H1 (cell line): ENCODE measurements around the gene ZNF677. TPM values are rescaled to one million over a fixed set of nuclear protein-coding genes. Genes with fewer than 3 reads are reported as not detected.

Experiments
- CTCF ChIA-PET: fragments of 300-600 bp; sonication (Branson Sonifier 250); formaldehyde crosslinking; loops from one replicate; lab custom pipeline; 2021; ENCODE audit not compliant: partially characterized antibody; lab: Charles Lee
- POLR2A ChIA-PET: fragments of 300-600 bp; sonication (Branson Sonifier 250); formaldehyde crosslinking; loops from one replicate; lab custom pipeline; 2021; ENCODE audit warnings: inconsistent platforms; ENCODE audit not compliant: partially characterized antibody; lab: Charles Lee
- DNase-seq, 2 experiments: peaks; one replicate each; pipeline versions ENCODE4 v3.0.0 to v3.0.0-alpha.2; 2010 to 2022; ENCODE audit warnings: low spot score in 2 of 2, low read depth in 1 of 2, mixed read lengths in 1 of 2
- FAIRE-seq: peaks from 2 replicates; lab custom pipeline; 2011; peaks lifted over from hg19 to GRCh38; lab: Jason Lieb, UNC
- H2AFZ ChIP-seq: 2 replicates; pipeline ENCODE4 v1.8.1; 2012; ENCODE audit warnings: low read length, inconsistent platforms
- H2AK5ac ChIP-seq: 2 replicates; pipeline ENCODE4 v1.6.1; 2013; ENCODE audit warnings: low read depth, low read length
- H2BK120ac ChIP-seq: replicated peaks from 2 replicates; pipeline ENCODE3; 2013; ENCODE audit warnings: low read depth, low read length, inconsistent platforms
- H2BK12ac ChIP-seq: 2 replicates; pipeline ENCODE4 v1.6.1; 2013; ENCODE audit warnings: low read depth, low read length
- H2BK15ac ChIP-seq: 2 replicates; pipeline ENCODE4 v1.6.1; 2013; ENCODE audit warnings: low read length
- H2BK20ac ChIP-seq: 2 replicates; pipeline ENCODE4 v1.6.1; 2013; ENCODE audit warnings: low read length
- H2BK5ac ChIP-seq: 2 replicates; pipeline ENCODE4 v1.6.1; 2013; ENCODE audit warnings: low read depth, low read length
- H3K14ac ChIP-seq: 2 replicates; pipeline ENCODE4 v1.6.1; 2013; ENCODE audit warnings: inconsistent platforms; ENCODE audit not compliant: insufficient read length
- H3K18ac ChIP-seq: 2 replicates; pipeline ENCODE4 v1.6.1; 2013; ENCODE audit warnings: low read length; ENCODE audit errors: extremely low read depth
- H3K23ac ChIP-seq: 2 replicates; pipeline ENCODE4 v1.6.1; 2013; ENCODE audit warnings: inconsistent platforms; ENCODE audit not compliant: insufficient read length
- H3K23me2 ChIP-seq: 2 replicates; pipeline ENCODE4 v1.6.1; 2013; ENCODE audit warnings: low read depth, low read length
- H3K27ac ChIP-seq: 2 replicates; pipeline ENCODE4 v1.6.1; 2011; ENCODE audit warnings: low read depth, low read length, inconsistent platforms
- H3K27me3 ChIP-seq, 4 experiments: replicated peaks in 1 of 4; 1 replicate in 1 of 4; 2 replicates in 3 of 4; pipeline versions ENCODE4 v1.6.1 to v1.8.1; 2011 to 2013; ENCODE audit warnings: low read length in 3 of 4, mild to moderate bottlenecking in 3 of 4, inconsistent platforms in 2 of 4, mixed read lengths in 2 of 4, moderate library complexity in 1 of 4; ENCODE audit not compliant: control insufficient read depth in 3 of 4, insufficient read depth in 3 of 4; ENCODE audit errors: extremely low read depth in 1 of 4
- H3K36me3 ChIP-seq, 4 experiments: 2 replicates each; pipeline versions ENCODE4 v1.6.1 to v1.8.1; 2011 to 2013; ENCODE audit warnings: mild to moderate bottlenecking in 4 of 4, low read length in 3 of 4, moderate library complexity in 2 of 4, control low read depth in 1 of 4, inconsistent platforms in 1 of 4; ENCODE audit not compliant: insufficient read depth in 4 of 4, control insufficient read depth in 2 of 4
- H3K4ac ChIP-seq: replicated peaks from 2 replicates; pipeline ENCODE3; 2013; ENCODE audit warnings: low read length, low read depth, mixed read lengths, inconsistent platforms; ENCODE audit not compliant: insufficient read length
- H3K4me1 ChIP-seq, 4 experiments: replicated peaks in 1 of 4; 1 replicate in 1 of 4; 2 replicates in 3 of 4; pipeline versions ENCODE4 v1.6.1 to v1.8.1; 2011 to 2013; ENCODE audit warnings: low read length in 3 of 4, inconsistent platforms in 2 of 4, mixed read lengths in 1 of 4; ENCODE audit not compliant: insufficient read depth in 4 of 4, control insufficient read depth in 3 of 4
- H3K4me2 ChIP-seq, 2 experiments: 2 replicates each; pipeline versions ENCODE4 v1.6.1 to v1.8.1; 2011 to 2013; ENCODE audit warnings: low read depth in 2 of 2, low read length in 2 of 2, control low read depth in 1 of 2, inconsistent platforms in 1 of 2, mild to moderate bottlenecking in 1 of 2; ENCODE audit not compliant: insufficient read depth in 1 of 2
- H3K4me3 ChIP-seq, 4 experiments: fragments of 200-600, 300-600 bp in 1 of 4; sonication (generic), shearing (Covaris generic), sonication (Bioruptor Twin) in 1 of 4; 2 replicates each; pipeline versions ENCODE4 v1.5.1 to v1.8.1; 2011 to 2016; ENCODE audit warnings: low read length in 4 of 4, low read depth in 3 of 4, control low read depth in 2 of 4, inconsistent platforms in 2 of 4, mild to moderate bottlenecking in 2 of 4, mixed read lengths in 1 of 4, moderate library complexity in 1 of 4; ENCODE audit not compliant: insufficient read depth in 2 of 4; ENCODE audit errors: extremely low read depth in 1 of 4
- H3K56ac ChIP-seq: replicated peaks from 2 replicates; pipeline ENCODE3; 2013; ENCODE audit warnings: low read depth, mild to moderate bottlenecking, mixed read lengths, low read length, inconsistent platforms; ENCODE audit not compliant: insufficient read length
- H3K79me1 ChIP-seq: 2 replicates; pipeline ENCODE4 v1.6.1; 2013; ENCODE audit warnings: low read depth, low read length, control low read depth
- H3K79me2 ChIP-seq, 2 experiments: 2 replicates each; pipeline versions ENCODE4 v1.6.1 to v1.8.1; 2012 to 2013; ENCODE audit warnings: low read length in 2 of 2, mild to moderate bottlenecking in 2 of 2, inconsistent platforms in 1 of 2; ENCODE audit not compliant: insufficient read depth in 2 of 2, control insufficient read depth in 1 of 2
- H3K9ac ChIP-seq, 4 experiments: replicated peaks in 1 of 4; 1 replicate in 1 of 4; 2 replicates in 3 of 4; pipeline versions ENCODE4 v1.6.1 to v1.8.1; 2011 to 2013; ENCODE audit warnings: low read depth in 3 of 4, low read length in 3 of 4, control low read depth in 2 of 4, mild to moderate bottlenecking in 2 of 4, moderate library complexity in 2 of 4, inconsistent platforms in 1 of 4; ENCODE audit errors: extremely low read depth in 1 of 4
- H3K9me3 ChIP-seq, 2 experiments: 2 replicates each; pipeline versions ENCODE4 v1.6.1 to v1.8.1; 2012 to 2013; ENCODE audit warnings: mild to moderate bottlenecking in 2 of 2, moderate library complexity in 2 of 2, control low read depth in 1 of 2, inconsistent platforms in 1 of 2, low read depth in 1 of 2, low read length in 1 of 2, mixed read lengths in 1 of 2; ENCODE audit not compliant: insufficient read depth in 2 of 2
- H4K20me1 ChIP-seq, 2 experiments: replicated peaks in 1 of 2; 2 replicates each; pipeline versions ENCODE3 to v1.8.1; 2011 to 2013; ENCODE audit warnings: inconsistent platforms in 2 of 2, low read length in 2 of 2, mild to moderate bottlenecking in 1 of 2; ENCODE audit not compliant: insufficient read depth in 2 of 2, control insufficient read depth in 1 of 2
- H4K5ac ChIP-seq: 2 replicates; pipeline ENCODE4 v1.6.1; 2013; ENCODE audit warnings: low read length, low read depth, mixed read lengths, inconsistent platforms; ENCODE audit not compliant: insufficient read length
- H4K8ac ChIP-seq: 2 replicates; pipeline ENCODE4 v1.8.0; 2013; ENCODE audit warnings: mild to moderate bottlenecking, moderate library complexity, low read length, inconsistent platforms; ENCODE audit not compliant: insufficient read depth; ENCODE audit errors: extremely low read depth
- H4K91ac ChIP-seq: replicated peaks from 2 replicates; pipeline ENCODE3; 2013; ENCODE audit warnings: low read length, mixed read lengths, inconsistent platforms; ENCODE audit not compliant: insufficient read length
- CTBP2 ChIP-seq: IDR thresholded peaks from 2 replicates; pipeline ENCODE4 v1.7.0; 2011; ENCODE audit warnings: borderline replicate concordance, mild to moderate bottlenecking, moderate library complexity, mixed read lengths, low read length; ENCODE audit not compliant: insufficient read depth, insufficient read length
- KDM5A ChIP-seq: fragments of 200-600 bp; IDR thresholded peaks from 2 replicates; pipeline ENCODE4 v1.7.1; 2012; ENCODE audit warnings: mild to moderate bottlenecking, low read length, inconsistent platforms, mixed read lengths
- RFX5 ChIP-seq: IDR thresholded peaks from 2 replicates; pipeline ENCODE4 v1.6.1; 2011; ENCODE audit warnings: low read depth, low read length, improper control_type of control experiment, borderline replicate concordance
- TEAD4 ChIP-seq: IDR thresholded peaks from 2 replicates; pipeline ENCODE4 v1.6.1; 2012; ENCODE audit warnings: low read depth, low read length, inconsistent platforms, mixed read lengths
- WGBS, 2 experiments: shearing (Covaris generic) in 1 of 2; methylation state at CpG; one replicate each; pipeline versions ENCODE4 v1.1.6 to v1.1.7; 2013 to 2015; ENCODE audit warnings: low lambda C conversion rate in 2 of 2, mixed read lengths in 2 of 2, inconsistent platforms in 1 of 2, low coverage in 1 of 2, missing lambda C conversion rate in 1 of 2; ENCODE audit not compliant: insufficient replicate concordance in 2 of 2, insufficient coverage in 1 of 2, insufficient read length in 1 of 2; ENCODE audit errors: extremely low coverage in 1 of 2, missing lambda C conversion rate in 1 of 2; 5-methylcytosine and 5-hydroxymethylcytosine counted together
- polyA plus RNA-seq, 7 experiments: library from polyadenylated mRNA; depleted of rRNA in 3 of 7; stranded (reverse) in 5 of 7; unstranded in 2 of 7; fragments of >200 nt in 5 of 7; fragments of 200-250 nt in 2 of 7; gene quantifications; 1 replicate in 5 of 7; 2 replicates in 1 of 7; 4 replicates in 1 of 7; pipeline versions ENCODE4 v1.2.1 to v1.2.3, GENCODE V29; 2011 to 2013; ENCODE audit warnings: missing spikeins in 2 of 7, mixed read lengths in 2 of 7
- total RNA-seq: library from RNA; stranded (reverse); fragmentation: NEBNext Ultra II Directional; extraction: Animal tissue kit (Norgen Biotek cat#: 25700); gene quantifications from 2 replicates; pipeline ENCODE4 v1.2.1, GENCODE V29; 2021

Gene ZNF677
- total and polyA plus RNA-seq, 2 of the 8 experiments (the other 6 are each of a cell fraction or from before 2014, with no cell fraction given), result 29.6 to 37.0 TPM

DNA sequence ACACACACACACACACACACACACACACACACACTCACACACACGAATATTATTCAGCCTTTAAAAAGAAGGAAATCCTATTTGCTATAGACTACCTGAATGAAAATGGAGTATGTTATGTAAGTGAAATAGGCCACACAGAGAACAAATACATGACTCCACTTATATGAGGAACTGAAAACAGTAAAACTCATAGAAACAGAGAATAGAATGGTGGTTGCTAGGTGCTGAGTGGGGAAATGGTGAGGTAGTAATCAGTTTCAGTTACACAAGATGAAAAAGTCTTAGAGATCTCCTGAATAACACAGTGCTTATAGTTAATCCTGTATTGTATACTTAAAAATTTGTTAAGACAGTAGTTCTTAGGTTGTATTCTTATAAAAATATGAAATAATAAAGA lies 8.2 kb downstream of the ZNF677 start:
- Histone ChIP-seq H2BK20ac (no peak overlapping the region), H4K8ac (no peak overlapping the region), H2BK15ac (no peak overlapping the region), H3K23ac (no peak overlapping the region), H3K14ac (no peak overlapping the region), H3K27me3 (no peaks in the 10 kb centered on the region; a peak in 1 of 7 replicates), H2BK12ac (no peak overlapping the region), H3K23me2 (no peaks in the 10 kb centered on the region), H3K4me2 (no peak overlapping the region), H4K5ac (no peak overlapping the region), H4K20me1 (no peaks in the 10 kb centered on the region), H3K18ac (no peak overlapping the region), H3K9me3 (peaks cover 26 to 32% of the 10 kb centered on the region in 2 experiments), H3K4me3 (no peak overlapping the region), H2BK120ac (no peak overlapping the region), H3K4ac (no peak overlapping the region), H3K27ac (no peak overlapping the region), H3K79me1 (no peaks in the 10 kb centered on the region), H2AK5ac (no peak overlapping the region), H2AFZ (no peak overlapping the region), H3K79me2 (no peaks in the 10 kb centered on the region; a peak in 1 of 4 replicates), H3K9ac (no peak overlapping the region), H4K91ac (no peak overlapping the region), H3K56ac (no peak overlapping the region), H2BK5ac (no peak overlapping the region), H3K36me3 (peaks cover 9 to 69% (median 37%) of the 10 kb centered on the region in 4 experiments; a peak in 7 of 8 replicates), H3K4me1 (no peaks in the 10 kb centered on the region)
- TF ChIP-seq RFX5, result no peak
- no peak for TF ChIP-seq KDM5A
- TF ChIP-seq CTBP2, result no peak
- TF ChIP-seq TEAD4, result no peak
- FAIRE-seq (no peak), DNase-seq (no peak)
- CTCF ChIA-PET, result no interaction called here
- 85% methylated on average over 1 of the region's 1 CpG; no CpG with 5 or more reads in 1 of the 2 experiments for WGBS, 2 experiments
- POLR2A ChIA-PET, result no interaction called here
